GOT3 (cell line): Measurements from ENCODE around the gene IL34.
"Not testable (repeated sequence)": the region's sequence is repeated elsewhere in the genome, so short reads cannot be mapped to it uniquely, and the experiment has no call there.

Experiments used
- DNase-seq: peaks from one replicate; lab custom pipeline; 2025; ENCODE audit warnings: mixed read lengths; lab: John Stamatoyannopoulos, UW

Gene IL34

DNA sequence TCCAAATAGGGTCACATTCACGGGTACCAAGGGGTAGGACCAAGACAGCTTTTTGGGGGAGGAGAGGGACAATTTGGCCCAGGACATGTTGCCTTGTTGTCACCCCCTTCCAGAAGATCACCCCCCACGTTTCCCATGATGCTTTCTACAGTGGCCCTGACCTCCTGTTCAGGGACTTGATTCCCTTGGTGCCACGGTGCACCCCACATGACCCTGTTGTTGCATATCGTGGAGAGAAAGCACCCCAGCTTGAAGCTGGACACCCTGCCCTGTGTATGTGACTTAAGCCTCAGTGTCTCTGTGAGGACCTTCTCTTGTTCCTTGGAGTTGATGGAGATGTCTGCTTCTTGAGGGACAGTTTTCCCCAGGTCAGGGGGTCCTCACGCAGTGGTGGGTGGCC, 12.6 kb downstream of the IL34 start:
- no peak for DNase-seq

DNA sequence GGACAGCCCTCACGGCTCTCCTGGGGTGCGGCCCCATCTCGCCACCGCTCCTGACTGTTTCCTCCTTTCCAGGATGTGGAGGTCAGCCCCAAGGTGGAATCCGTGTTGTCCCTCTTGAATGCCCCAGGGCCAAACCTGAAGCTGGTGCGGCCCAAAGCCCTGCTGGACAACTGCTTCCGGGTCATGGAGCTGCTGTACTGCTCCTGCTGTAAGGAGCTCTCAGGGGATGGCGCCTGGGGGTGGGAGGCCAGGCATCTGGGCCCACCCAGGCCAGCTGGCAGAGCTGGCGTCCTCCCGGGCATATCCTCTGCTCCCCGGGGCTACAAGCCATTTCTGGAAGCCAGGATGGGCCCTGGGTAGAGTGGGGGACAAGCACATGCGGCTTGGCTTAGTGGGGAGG, 13.2 kb downstream of the IL34 start:
- no peak for DNase-seq

DNA sequence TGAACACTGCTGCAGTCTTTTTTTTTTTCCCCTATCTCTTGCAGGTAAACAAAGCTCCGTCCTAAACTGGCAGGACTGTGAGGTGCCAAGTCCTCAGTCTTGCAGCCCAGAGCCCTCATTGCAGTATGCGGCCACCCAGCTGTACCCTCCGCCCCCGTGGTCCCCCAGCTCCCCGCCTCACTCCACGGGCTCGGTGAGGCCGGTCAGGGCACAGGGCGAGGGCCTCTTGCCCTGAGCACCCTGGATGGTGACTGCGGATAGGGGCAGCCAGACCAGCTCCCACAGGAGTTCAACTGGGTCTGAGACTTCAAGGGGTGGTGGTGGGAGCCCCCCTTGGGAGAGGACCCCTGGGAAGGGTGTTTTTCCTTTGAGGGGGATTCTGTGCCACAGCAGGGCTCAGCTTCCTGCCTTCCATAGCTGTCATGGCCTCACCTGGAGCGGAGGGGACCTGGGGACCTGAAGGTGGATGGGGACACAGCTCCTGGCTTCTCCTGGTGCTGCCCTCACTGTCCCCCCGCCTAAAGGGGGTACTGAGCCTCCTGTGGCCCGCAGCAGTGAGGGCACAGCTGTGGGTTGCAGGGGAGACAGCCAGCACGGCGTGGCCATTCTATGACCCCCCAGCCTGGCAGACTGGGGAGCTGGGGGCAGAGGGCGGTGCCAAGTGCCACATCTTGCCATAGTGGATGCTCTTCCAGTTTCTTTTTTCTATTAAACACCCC, 13.8 kb downstream of the IL34 start:
- DNase-seq, result no peak

DNA sequence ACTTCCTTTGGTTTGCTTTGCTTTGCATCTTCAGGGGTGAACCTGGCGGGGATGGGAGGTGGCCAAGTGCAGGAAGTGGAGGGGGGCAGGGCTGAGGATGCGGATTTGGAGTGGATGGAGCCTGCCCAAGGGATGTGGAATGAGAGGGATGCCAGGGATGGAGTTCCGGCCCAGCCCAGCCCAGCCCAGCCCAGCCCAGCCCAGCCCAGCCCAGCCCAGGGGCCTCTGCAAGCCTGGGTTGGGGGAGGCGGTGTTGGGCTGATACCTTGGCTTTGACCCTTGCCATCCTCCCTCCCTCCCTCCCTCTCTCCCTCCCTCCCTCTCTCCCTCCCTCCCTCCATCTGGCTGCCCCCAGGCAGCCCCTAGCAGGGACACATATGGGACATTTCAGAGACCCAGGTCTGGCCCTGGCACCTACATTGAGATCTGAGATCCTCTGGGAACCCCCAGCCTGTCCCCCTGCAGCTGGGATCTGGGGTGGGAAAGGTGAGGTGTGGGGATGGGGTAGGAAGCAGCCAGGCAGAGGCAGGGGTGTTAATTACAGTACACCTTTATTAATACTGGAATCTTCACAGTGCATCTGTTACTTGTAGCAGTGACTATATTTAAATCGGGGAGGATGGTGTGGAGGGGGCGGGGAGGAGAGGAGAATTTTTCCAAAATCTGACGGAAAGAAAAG, 14.5 kb downstream of the IL34 start:
- DNase-seq, result no peak

DNA sequence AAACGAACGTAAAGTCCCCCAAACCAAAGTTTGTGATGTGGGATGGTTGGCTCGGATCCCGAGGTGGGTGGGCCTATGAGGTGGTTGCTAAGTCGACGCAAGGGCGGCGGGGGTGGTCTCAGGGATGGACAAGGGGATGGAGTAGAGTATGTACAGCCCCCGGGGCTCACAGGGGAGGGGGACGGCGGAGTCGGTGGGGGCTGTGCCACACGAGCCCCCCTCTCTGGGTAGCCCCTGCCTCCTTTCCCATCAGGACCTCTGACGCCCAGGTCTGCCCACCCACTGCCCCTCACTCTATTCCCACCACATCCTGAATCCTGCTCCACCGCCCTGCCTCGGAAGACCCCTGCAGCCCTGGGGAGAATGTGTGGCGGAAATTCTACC, 15.2 kb downstream of the IL34 start:
- no peak for DNase-seq

DNA sequence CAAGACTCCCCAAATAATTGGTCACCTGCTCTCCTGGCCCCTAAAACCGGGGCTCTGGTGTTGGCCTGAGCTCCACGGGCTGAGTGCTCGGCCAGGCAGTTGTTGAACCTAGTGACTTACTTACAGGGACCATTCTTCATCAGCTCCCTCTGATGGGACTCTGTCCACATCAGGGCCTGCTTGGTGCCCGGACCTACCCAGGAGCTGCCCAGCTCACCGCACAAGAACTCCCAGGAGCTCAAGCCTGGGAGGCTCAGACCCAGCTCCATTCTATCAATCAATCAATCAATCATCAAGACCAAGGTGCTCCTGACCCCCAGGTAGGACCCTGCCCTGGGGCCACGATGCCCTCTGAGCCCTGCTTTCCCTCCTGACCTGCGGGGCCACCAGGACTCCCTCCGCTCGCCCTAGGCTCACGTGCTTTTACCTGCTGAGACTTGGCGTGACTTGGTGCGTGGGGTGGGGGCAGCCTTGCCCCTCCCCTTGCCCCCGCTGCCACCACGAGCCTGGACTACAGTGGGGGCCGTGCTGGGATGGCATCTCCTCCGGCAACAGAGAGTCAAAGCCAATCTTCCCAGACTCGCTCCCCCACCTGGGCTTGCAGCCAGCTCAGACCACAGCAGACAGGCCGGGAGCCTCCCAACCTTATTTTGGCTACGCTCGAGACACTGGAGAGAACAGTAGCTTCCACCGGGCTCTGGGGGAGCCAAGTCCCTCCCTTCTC, 15.7 kb downstream of the IL34 start:
- no peak for DNase-seq

DNA sequence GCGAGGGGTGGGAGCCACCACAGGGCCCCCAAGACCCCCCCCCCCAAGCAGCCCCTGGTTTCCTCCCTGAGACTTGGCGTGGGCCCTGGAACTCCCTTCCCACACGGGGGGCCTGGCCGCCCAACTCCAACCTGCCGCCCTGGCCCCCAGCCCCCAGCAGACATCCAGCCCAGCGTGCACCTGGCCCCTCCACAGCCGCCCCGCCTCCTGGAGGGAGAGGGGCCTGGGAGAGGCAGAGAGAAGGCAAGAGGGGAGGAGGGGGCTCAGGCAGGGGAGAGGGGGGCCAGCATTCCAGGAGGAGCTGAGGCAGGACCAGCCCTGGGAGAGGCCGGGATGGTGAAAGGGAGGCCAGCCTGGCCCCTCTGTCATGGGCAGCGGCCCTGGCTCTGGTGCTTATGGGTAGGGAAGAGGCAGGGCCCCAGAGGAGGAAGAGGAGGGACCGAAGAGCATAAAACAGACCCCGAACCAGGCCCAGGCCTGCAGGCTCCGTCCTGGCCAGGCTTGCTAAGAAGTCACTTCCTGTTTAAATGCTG, 16.7 kb downstream of the IL34 start:
- DNase-seq, result no peak

DNA sequence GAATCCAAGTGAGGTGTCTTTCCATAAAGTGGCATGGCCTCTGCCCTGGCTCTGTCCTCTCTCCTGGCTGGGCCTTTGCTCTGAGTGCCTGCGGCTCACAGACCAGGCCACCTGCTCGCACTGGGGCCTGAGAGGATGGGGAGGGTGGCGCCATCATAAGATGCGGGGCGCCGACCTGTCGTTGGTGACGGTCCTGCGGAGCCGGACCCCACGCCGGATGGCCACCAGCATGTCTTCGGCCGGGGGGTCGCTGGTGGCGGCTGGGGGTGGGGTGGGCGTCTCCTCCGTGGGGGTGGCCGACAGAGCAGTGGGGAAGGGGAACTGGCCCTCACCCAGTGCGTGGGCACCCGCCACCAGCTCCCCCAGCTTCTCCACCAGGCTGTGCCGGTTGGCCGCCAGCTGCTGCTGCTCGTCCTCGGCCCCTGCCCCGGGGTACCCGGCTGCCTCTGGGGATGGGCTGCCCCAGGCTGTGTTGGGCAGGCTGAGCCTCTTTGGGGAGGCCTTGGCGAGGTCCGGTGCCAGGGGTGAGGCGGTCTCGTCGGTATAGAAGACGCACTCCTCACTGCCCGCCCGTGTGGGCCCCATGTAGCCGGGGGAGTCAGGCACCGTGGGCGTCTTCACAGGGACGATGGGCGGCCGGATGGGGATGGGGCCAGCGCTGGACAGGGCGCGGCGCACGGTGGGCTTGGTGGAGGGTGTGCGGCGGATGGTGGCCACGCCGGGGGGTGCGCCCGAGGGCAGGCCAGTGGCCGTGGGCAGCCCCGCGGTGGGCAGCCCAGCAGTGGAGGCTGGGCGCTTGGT, 17.4 kb downstream of the IL34 start:
- no peak for DNase-seq

DNA sequence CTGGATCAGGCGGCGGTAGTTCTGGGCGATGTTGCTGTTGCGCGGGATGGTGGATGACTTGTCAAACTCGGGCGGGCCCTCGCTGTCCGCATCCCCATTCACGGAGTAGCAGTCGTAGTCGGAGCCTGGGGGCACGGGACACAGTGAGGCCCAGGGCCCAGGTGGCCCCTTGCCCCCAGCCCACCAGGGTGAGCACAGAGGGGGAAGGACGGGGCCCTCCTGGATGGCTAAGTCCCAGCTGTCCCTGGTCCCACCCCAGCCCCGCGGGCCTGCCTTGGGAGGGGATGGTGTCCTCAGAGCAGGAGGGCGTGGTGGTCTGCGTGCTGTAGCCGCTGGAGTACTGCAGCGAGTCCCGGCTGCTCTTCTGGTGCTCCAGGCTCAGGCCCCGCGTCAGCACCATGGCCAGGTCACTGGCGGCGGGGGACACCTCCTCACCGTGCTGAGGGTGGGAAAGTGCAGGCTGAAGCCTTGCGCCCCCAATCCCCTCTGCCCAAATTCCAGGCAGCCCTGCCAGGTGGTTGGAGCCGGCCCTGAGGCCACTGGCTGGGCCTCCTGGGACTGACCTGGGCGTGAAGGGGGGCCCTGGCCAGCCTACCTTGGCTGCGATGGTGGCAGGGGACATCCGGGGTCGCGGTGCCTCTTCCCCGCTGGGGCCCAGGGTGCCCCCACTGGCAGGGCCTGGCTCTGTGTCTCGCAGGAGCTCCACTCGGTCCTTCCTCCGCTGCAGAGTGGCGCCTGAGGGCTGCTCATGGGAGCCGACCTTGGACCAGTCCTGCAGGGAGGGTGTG, 18.2 kb downstream of the IL34 start:
- no peak for DNase-seq

DNA sequence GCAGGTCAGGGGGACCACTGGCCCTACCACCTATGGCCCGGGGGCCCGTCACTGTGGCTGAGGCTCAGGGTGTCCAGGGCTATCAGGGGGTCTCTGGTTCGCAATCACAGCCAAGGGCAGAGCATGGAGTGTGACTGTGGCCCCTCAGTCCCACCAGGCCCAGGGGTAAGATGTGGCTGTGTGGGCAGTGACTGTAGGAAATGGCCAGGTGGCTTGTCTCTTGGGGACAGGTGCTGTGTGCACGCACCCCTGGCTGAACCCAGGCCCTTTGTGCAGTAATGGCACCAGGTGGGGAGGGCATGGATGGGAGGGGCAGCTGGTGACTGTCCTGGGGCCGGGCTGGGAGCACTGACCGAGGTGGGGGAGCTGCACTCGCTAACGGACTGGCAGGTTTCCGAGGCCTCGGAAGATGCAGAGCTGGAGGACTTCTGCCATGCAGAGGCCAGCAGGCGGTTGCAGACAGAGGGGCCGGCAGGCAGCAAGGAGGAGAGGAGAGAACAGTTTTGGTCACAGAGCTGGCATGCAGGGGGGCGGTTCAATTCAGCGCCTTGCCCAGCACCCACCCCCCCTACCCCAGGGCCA, 18.8 kb downstream of the IL34 start:
- no peak for DNase-seq

DNA sequence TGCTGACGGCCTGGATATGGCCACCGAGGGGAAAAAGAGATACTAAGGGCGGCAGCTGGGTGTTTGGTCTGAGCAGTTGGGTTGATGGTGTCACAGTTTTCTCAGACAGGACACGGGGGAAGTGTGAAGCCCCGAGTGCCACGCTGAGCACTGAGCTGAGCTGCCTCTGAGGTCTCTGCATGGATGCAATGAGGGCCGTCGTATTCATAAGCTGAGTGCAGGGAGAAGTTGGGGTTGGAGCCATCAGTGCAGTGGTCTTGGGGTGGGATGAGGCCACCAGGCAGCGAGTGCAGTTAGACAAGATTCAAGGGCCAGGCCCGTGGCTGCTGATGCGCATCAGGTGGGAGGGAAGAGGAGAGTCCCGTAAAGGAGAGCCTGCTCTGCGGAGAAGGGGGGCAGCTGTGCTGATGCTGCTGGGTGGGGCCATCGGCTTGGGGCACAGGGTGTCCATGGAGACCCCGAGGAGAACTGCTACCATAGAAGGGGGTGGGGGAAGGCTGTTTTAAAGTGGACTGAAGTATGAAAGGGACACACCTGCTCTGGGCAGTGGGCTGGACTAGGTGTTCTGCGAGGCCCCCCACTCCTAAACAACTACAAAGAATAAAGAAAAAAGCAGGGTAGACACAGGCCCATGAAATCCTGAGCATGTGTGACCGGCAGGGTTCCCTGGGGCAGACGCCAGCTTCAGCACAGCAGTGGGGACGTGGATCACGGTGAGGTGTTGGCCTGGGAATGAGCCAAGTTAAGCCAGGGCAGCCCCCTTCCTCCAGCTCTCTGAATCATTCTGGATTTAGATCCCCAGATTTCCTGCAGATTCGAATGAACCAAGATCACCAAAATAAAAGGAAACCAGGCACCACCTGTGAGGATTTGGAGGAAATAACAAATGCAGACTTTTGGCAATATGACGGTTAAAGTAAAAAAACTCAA, 19.7 kb downstream of the IL34 start:
- DNase-seq, result no peak

DNA sequence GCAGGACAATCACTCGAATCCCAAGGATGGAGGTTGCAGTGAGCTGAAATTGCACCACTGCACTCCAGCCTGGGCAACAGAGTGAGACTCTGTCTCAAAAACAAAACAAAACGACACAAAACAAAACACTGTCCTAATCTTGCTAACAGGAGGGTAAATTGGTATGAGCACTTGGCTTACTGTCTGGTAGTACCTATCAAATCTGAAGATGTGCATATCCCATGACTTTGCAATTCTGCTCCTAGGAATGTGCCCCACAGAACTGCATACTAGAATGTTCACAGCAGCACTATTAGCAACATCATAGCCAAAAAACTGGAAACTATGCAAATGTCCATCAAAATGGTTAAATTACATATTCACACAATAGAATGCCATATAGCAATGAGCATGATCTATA, 23.8 kb downstream of the IL34 start:
- DNase-seq, result no peak

DNA sequence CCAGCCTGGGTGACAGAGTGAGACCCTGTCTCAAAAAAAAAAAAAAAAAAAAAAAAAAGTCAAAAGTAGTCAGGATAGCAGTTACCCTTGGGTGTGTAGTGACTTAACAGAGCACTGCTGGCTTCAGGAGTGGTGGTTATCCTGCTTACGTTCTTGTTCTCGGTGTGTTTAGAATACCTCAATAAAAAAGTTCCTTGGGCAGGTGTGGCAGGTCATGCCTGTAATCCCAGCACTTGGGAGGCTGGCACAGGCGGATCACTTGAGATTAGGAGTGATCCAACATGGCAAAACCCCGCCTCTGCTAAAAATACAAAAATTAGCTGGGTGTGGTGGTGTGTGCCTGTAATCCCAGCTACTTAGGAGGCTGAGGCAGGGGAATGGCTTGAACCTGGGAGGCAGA, 24.6 kb downstream of the IL34 start:
- DNase-seq, result not testable (repeated sequence)

DNA sequence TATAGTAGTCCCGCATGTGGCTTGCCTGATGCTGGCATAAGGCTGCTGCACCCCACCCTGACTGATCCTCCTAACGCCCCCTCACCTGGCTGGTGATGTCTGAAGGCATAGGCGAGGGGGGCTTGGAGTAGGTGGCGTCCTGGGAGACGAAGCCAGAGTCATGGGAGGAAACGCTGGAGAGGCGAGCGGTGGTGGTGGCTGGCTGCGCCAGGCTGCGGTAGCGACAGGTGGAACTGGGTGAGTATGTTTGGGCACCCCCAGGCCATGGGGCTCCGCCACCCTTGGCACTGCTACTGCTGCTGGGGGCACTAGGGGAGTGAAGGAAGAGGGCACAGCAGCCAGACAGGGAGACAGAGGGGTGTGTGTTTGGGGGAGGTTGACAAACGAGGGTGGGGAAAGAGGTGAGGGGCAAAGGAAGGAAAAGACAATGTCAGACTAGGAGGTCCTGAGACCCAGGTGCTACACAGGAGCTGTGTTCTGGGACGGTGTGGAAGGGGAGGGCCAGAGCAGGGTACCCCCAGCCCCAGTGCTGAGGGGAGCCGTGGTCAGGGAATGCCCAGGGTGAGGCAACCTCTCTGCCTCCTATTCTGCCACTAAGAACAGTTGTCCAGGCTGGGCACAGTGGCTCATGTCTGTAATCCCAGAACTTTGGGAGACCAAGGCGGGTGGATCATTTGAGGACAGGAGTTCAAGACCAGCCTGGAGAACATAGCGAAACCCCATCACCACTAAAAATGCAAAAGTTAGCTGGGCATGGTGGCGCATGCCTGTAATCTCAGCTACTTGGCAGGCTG, 28.1 kb downstream of the IL34 start:
- DNase-seq, result no peak

DNA sequence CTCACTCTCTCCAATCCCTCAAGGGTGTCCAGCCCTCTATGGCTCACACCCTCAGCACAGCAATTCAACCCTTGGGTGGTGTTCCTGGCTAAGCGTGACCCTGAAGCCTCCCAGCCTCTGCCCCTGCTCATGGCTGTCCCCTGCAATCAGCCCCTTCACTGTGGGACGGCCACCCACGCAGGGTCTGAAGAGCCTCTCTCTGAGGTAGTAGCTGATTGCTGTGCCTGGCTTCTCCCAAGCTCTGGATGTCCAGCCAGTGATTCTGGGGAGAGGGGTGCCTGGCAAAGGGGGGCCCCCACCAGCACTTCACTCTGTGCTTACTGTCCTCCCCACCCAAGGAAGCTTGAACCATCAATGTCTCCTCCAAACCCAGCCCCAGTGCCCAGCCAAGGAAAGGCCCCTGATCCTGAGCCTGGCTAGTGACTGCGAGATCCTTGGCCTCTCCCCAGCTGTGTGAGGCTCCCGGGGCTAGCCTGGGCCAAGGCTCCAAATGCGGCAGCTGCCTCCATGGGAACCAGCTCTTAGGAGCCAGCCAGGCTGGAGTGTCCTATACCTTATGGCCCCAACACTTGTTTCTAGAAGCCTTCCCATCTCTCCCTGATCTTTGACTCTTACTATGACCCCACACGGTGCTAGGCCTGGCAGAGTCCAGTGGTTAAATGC, 29.6 kb downstream of the IL34 start:
- no peak for DNase-seq

DNA sequence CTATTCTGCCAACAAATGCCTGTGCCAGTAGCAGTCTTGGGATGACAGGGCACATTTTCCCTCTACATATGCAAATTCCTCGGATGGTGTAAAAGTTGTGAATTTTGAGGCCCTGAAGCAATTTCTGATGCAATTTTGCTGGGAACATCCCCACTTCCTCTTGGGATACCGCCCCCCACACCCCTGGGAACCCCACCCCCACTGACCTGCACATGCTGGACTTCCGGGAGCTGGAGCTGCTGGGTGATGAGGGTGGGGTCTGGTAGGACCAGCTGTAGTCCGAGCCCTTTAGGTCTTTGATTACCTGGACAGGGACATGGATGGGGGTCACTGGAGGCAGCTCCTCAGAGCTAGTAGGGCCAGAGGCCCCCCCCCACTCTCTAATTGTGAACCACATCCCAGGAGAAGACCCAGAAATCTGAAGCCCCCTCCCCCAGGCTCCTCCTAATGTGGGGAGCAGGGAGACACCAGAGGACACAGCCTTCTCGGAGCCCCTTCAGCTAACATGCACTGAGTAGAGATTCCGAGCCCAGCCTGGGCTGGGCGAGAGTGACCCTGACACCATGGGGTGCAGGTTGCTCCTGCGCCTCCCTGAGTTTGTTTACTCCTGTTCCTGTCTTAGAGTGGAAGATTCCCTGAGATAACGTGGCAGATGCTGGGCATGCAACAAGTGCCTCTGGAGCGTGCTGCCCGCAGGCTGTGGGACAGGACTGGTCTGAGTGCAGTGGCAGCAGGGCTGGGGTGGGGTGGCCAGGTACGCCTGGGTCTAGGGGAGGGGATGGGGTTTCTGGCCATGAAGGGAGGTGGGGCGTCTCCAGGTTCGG, 30.5 kb downstream of the IL34 start:
- DNase-seq, result no peak

DNA sequence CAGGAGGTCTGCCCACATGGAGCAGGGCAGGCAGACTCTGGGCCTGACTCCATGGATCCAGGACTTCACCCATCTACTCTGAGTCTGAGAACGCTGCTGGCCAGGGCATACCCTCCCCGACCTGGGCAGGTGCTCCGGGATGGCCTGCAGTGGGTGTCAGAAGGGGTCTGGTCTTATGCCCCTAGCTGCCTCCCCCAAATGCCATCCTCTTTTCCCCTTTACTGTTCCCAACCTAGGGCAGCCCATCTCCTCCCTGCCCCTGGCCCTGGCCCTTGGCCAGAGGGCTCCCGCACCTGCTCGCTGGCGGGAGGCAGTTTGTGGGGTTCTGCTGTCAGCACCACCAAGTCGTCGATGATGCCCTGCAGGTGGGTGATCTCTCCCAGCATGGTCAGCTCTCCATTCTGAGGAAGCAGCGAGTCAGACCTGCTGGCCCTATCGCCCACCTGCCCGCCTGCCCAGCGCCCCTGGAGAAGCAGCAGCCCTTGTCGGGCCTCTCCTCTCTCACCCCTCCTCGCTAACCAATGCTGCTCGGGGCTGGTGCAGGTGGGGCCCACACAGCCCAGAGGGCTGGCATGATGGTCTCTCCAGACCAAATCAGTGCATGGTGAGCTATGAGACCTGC, 31.3 kb downstream of the IL34 start:
- no peak for DNase-seq
